ELR (cell line): ENCODE data around the gene FHOD3.

ENCODE experiments used
- DNase-seq: peaks from one replicate; pipeline ENCODE4 v3.0.0-alpha.2; 2015; ENCODE audit warnings: low read depth

The FHOD3 gene

GRCh38 chr18:36594621-36595020 is 297.1 kb downstream of the FHOD3 start:
- no peak for DNase-seq

- DNase-seq: no peak
Measured at GRCh38 chr18:36595046-36595817, 297.7 kb downstream of the FHOD3 start.

- DNase-seq: no peak
Measured at GRCh38 chr18:36595818-36596215, 298.3 kb downstream of the FHOD3 start.

- DNase-seq: no peak
Measured at GRCh38 chr18:36597636-36598035, 300.1 kb downstream of the FHOD3 start.

- no peak for DNase-seq
Measured at GRCh38 chr18:36600548-36600947, 303.0 kb downstream of the FHOD3 start.

- DNase-seq: no peak
Measured at GRCh38 chr18:36601316-36601715, 303.8 kb downstream of the FHOD3 start.

- DNase-seq: no peak
Measured at GRCh38 chr18:36602071-36602470, 304.6 kb downstream of the FHOD3 start.

- DNase-seq: no peak
Measured at GRCh38 chr18:36602620-36603019, 305.1 kb downstream of the FHOD3 start.

- DNase-seq: no peak
Measured at GRCh38 chr18:36608107-36608506, 310.6 kb downstream of the FHOD3 start.

GRCh38 chr18:36610258-36610657 is 312.7 kb downstream of the FHOD3 start:
- DNase-seq: no peak

- no peak for DNase-seq
Measured at GRCh38 chr18:36610661-36611060, 313.1 kb downstream of the FHOD3 start.

GRCh38 chr18:36613069-36613468 is 315.6 kb downstream of the FHOD3 start:
- DNase-seq: no peak

GRCh38 chr18:36613810-36614209 is 316.3 kb downstream of the FHOD3 start:
- DNase-seq: no peak

- DNase-seq: no peak
Measured at GRCh38 chr18:36620788-36621187, 323.3 kb downstream of the FHOD3 start.

- no peak for DNase-seq
Measured at GRCh38 chr18:36622610-36623009, 325.1 kb downstream of the FHOD3 start.

- no peak for DNase-seq
Measured at GRCh38 chr18:36623091-36623490, 325.6 kb downstream of the FHOD3 start.

- DNase-seq: peak; percentile 28
Measured at GRCh38 chr18:36623681-36624190, 326.2 kb downstream of the FHOD3 start.

GRCh38 chr18:36624451-36625167 is 327.1 kb downstream of the FHOD3 start:
- DNase-seq: no peak

GRCh38 chr18:36625386-36625785 is 327.9 kb downstream of the FHOD3 start:
- DNase-seq: no peak

GRCh38 chr18:36627637-36628036 is 330.1 kb downstream of the FHOD3 start:
- peak; percentile 5 for DNase-seq

- DNase-seq: peak; percentile 62
Measured at GRCh38 chr18:36628435-36629137, 331.1 kb downstream of the FHOD3 start.

- DNase-seq: no peak
Measured at GRCh38 chr18:36629138-36629530, 331.6 kb downstream of the FHOD3 start.

- no peak for DNase-seq
Measured at GRCh38 chr18:36629836-36630235, 332.3 kb downstream of the FHOD3 start.
